NCI-H524 (cell line): Measurements from ENCODE around the gene AHRR.
"Not testable (repeated sequence)": the region's sequence is repeated elsewhere in the genome, so short reads cannot be mapped to it uniquely, and the experiment has no call there.

Source experiments
- DNase-seq, 2 experiments: peaks; one replicate each; lab custom pipeline; 2025; lab: John Stamatoyannopoulos, UW

Gene AHRR

GRCh38 chr5:475704-476101 is 154.2 kb downstream of the AHRR start:
- DNase-seq, result no peak

- no peak for DNase-seq
Measured at GRCh38 chr5:476102-476813, 154.7 kb downstream of the AHRR start.

DNA sequence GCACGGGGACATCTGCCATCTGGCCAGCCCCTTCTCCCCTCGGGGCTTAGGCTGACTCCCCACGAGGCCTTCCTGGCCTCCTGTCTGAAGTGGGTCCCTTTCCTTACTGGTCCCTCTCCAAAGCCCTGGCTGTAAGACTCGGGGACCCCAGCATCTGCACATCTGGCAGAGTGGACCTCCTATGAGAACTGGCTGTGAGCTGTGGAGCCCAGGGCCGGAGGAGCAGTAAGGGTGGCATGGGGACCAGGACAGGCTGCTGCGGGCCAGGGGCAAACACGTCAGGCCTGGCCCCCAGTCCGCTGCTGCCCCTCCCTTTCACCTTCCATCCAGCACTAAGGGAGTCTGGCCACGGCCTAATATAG is 155.3 kb downstream of the AHRR start:
- DNase-seq, result no peak

GRCh38 chr5:477247-477646 is 155.7 kb downstream of the AHRR start:
- no peak for DNase-seq

DNA sequence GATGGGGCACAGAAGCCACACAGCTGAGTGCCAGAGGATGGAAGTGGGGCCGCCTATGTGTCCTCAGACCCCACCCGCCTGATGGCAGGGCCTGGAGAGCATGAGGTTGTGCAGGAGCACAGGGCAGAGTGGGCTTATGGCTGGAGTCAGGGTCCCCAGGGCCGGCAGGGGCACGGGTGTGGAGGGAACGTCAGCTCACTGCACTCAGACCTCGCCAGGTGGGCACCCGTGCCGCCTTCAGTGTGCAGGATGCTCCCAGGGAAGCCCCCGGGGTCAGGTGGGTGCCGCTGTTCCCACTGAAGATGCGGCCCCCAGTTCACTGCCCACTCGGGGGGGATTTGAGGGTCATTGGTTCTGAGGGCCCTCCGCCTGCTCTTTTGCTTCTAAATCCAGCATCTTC is 156.4 kb downstream of the AHRR start:
- DNase-seq, result no peak

DNA sequence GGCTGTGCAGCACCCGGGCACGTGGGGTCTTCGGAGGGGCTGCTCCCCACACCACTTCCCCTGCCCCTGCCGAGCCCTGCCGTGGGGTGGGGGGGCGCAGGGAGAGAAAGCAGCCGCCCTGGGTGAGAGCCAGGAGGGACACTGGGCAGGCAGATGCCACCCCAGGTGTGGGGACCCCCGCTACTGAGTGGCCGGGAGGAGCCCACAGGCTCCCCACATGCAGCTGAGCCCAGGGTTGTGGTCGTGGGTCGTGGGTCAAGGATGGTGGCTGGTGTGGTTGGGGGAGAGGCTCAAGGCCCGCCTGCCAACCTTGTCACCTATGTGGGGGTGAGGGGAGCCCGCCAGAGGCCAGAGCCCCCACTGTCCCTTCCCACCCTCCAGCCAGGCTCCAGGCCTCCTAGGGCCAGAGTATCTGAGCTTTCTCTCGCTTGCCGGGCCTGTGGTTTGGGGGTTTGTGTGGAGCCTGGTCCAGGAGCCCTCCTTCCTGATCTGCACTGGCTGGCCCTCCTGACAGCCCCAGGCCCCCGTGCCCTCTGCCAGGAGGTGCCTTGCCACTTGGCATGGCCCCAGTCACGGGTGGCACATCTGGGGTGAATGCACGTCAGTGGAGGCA is 157.0 kb downstream of the AHRR start:
- no peak for DNase-seq

GRCh38 chr5:478982-479535 is 157.5 kb downstream of the AHRR start:
- no peak for DNase-seq

DNA sequence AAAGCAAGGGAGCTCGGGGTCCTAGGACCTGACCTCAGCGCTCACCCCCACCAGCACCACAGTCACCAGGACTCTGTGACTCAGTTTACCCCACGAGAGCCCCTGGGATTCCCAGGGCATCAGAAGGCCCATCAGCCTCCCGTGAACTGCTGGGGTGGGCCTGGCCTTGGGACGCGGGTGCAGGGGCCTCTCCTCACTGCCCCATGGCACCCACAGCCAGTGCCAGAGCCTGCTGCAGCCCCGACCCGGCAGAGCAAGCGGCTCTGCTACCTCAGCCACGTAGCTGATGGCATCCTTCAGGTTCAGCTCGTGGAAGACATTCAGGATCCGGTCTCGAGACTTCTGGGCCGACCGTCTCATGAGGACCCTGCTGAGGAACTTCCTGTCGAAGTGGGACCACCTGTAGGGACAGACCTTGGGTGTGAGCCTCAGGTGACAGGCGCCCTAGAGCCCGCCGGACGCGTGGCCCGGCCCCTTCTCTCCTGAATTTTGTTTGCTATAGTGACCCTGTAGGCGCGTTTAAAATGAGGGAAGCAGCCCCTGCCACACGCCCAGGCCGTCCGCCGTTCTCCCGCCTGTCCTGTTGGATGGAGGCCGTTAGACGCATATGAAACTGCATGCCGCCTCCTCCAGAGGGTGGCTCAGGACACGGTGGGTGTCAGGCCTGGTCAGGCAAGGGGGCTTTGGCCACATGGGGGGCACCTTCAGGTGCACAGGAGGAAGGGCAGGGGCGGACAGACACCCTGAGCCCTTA is 158.2 kb downstream of the AHRR start:
- DNase-seq, result no peak

GRCh38 chr5:481347-481746 is 159.8 kb downstream of the AHRR start:
- no peak for DNase-seq

GRCh38 chr5:482021-482420 is 160.5 kb downstream of the AHRR start:
- no peak for DNase-seq

GRCh38 chr5:482506-482905 is 161.0 kb downstream of the AHRR start:
- DNase-seq, result no peak

GRCh38 chr5:483011-483410 is 161.5 kb downstream of the AHRR start:
- no peak for DNase-seq

- DNase-seq, result no peak
Measured at GRCh38 chr5:483434-484140, 162.1 kb downstream of the AHRR start.

- no peak for DNase-seq
Measured at GRCh38 chr5:484556-484955, 163.0 kb downstream of the AHRR start.

- peak in 1 of 2 experiments; percentile 27 for DNase-seq
Measured at GRCh38 chr5:485113-485945, 163.8 kb downstream of the AHRR start.

GRCh38 chr5:485946-486491 is 164.5 kb downstream of the AHRR start:
- DNase-seq, result peak in 1 of 2 experiments; percentile 49

DNA sequence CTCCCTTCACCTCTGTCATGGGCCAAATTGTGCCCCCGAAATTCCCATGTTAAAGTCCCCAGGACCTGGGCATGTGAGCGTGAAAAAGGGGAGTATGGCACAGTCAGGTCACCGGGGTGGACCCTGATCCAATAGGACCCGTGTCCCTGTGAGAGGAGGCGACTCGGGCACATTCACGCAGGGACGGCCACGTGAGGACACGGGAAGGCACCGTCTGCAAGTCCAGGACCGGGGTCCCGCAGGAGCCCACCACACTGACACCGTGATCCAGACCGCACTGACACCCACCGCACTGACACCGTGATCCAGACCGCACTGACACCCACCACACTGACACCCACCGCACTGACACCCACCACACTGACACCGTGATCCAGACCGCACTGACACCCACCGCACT is 165.1 kb downstream of the AHRR start:
- not testable (repeated sequence) for DNase-seq
